Ascending aorta (tissue), 2 donors: Measurements from ENCODE around the gene ORAI1. TPM values are rescaled to one million over a fixed set of nuclear protein-coding genes. Genes with fewer than 3 reads are reported as not detected.

Source experiments
- DNase-seq, 2 donors: peaks; one replicate each; pipeline ENCODE4 v3.0.0-alpha.2; 2019; ENCODE audit warnings: low spot score in 2 of 2
- H3K27ac ChIP-seq, 2 donors: fragments of 200-600 bp; sonication (generic); one replicate each; pipeline ENCODE4 v1.5.1; 2016 to 2017; ENCODE audit warnings: mild to moderate bottlenecking in 1 of 2
- H3K27me3 ChIP-seq: fragments of 200-600 bp; sonication (generic); one replicate; pipeline ENCODE4 v1.5.1; 2017
- H3K36me3 ChIP-seq, 2 donors: fragments of 200-600 bp; sonication (generic); one replicate each; pipeline ENCODE4 v1.5.1; 2016
- H3K4me1 ChIP-seq, 2 donors: fragments of 200-600 bp; sonication (generic); one replicate each; pipeline ENCODE4 v1.5.1; 2016 to 2017; ENCODE audit warnings: mild to moderate bottlenecking in 1 of 2
- H3K4me3 ChIP-seq, 2 donors: fragments of 200-600 bp; sonication (generic); one replicate each; pipeline ENCODE4 v1.5.1; 2016 to 2017; ENCODE audit warnings: mild to moderate bottlenecking in 1 of 2
- H3K9me3 ChIP-seq, 2 donors: fragments of 200-600 bp; sonication (generic); one replicate each; pipeline ENCODE4 v1.5.1; 2016
- intact Hi-C: fragments of 100-400 bp; cut with DNase I; formaldehyde crosslinking; loops from one replicate; pipeline ENCODE4 v1.15.1; 2023
- total RNA-seq: library from RNA; depleted of rRNA; stranded (reverse); fragments of >200 nt; gene quantifications from one replicate; pipeline ENCODE4 v1.1.0, GENCODE V29; 2016
- TF ChIP-seq, protein P1 (sequence below), 3 experiments: fragments of 200-600 bp in 2 of 3; fragments of 450-650 bp in 1 of 3; sonication (generic) in 2 of 3; IDR thresholded peaks; one replicate each; pipeline ENCODE4 v1.5.1; 2016 to 2019; ENCODE audit warnings: antibody characterized with exemption in 3 of 3, mild to moderate bottlenecking in 1 of 3, moderate library complexity in 1 of 3

The ORAI1 gene
- total RNA-seq, 1 donor from 2014 or later = 24.6 TPM

DNA sequence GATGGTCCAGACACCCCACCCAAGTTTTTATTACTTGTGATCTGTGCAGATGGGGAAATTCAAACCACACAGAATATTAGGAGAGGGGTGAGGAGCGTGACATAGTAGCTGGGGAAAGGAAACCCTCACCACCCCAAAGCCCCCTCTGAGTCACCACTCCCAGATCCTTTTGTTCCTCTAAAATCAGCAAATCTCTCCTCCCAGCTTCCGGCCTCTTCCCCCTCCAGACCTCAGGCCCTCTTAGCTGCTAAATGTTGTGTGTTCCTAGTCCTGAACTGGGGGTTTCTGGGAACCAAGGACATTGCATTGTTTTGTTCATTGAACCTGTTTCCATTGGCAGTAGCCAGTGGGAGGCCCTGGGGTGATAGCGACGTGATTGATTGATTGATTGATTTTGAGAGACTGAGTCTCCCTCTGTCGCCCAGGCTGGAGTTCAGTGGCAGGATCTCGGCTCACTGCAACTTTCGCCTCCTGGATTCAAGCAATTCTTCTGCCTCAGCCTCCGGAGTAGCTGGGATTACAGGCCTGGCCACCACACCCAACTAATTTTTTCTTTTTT, 5.9 kb upstream of the ORAI1 start:
- intact Hi-C loops = no loop called here
- Histone ChIP-seq H3K9me3 (no peaks in the 10 kb centered on the region), H3K4me1 (peaks cover 0 to 7% of the 10 kb centered on the region in 2 donors), H3K4me3 (no peak overlapping the region), H3K36me3 (no peaks in the 10 kb centered on the region), H3K27me3 (no peaks in the 10 kb centered on the region), H3K27ac (peak overlapping the region in 1 of 2 donors; percentile 58)
- DNase-seq = no peak
- TF ChIP-seq, protein P1, sequence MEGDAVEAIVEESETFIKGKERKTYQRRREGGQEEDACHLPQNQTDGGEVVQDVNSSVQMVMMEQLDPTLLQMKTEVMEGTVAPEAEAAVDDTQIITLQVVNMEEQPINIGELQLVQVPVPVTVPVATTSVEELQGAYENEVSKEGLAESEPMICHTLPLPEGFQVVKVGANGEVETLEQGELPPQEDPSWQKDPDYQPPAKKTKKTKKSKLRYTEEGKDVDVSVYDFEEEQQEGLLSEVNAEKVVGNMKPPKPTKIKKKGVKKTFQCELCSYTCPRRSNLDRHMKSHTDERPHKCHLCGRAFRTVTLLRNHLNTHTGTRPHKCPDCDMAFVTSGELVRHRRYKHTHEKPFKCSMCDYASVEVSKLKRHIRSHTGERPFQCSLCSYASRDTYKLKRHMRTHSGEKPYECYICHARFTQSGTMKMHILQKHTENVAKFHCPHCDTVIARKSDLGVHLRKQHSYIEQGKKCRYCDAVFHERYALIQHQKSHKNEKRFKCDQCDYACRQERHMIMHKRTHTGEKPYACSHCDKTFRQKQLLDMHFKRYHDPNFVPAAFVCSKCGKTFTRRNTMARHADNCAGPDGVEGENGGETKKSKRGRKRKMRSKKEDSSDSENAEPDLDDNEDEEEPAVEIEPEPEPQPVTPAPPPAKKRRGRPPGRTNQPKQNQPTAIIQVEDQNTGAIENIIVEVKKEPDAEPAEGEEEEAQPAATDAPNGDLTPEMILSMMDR (IDR thresholded peaks at IDR 0.05) = no peak

DNA sequence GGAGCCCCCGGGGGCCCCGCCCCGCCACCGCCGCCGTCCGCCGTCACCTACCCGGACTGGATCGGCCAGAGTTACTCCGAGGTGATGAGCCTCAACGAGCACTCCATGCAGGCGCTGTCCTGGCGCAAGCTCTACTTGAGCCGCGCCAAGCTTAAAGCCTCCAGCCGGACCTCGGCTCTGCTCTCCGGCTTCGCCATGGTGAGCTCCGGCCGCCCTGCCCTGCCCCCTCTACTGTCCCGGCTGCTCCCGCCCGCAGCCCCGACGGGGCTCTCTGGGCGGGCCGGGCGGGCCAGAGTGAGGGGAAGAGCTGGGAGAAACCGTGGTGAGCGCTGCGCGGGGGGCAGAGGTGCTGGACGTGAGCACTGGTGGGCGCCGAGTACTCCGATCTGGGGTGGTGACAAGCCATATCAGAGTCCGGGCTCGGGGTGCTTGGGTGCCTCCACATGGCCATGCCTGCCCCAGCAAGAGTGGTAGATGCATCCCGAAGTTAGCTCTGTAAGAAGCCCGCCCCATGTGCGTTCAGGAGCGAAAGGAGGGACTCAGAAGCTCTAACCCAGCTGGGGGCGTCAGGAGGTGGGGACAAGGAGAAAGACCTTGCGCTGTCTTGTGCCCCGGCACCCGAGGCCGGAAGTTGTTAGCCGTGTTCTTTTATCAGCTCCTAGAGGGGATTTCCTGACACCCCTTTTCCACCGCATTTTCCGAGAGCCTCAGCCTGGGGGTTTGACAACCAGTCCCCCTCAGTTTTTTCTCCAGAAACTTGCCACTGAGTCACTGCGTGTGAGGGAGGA, 717 bp downstream of the ORAI1 start:
- intact Hi-C loops = loop anchor here (1.0 to 5.0 kb wide), 6 partner anchors 46 to 175 kb away; partner anchors contain the start of genes KDM2B and SETD1B
- Histone ChIP-seq H3K4me1 (peaks cover 0 to 14% of the 10 kb centered on the region in 2 donors), H3K4me3 (peak overlapping the region; percentile 77 to 81), H3K27me3 (no peaks in the 10 kb centered on the region), H3K9me3 (no peaks in the 10 kb centered on the region), H3K27ac (peak overlapping the region; percentile 82 to 88), H3K36me3 (no peaks in the 10 kb centered on the region)
- TF ChIP-seq, protein P1 (IDR thresholded peaks at IDR 0.05) = peak in 2 of 3 experiments; percentile 11 to 26
- DNase-seq = peak; percentile 24 to 79

DNA sequence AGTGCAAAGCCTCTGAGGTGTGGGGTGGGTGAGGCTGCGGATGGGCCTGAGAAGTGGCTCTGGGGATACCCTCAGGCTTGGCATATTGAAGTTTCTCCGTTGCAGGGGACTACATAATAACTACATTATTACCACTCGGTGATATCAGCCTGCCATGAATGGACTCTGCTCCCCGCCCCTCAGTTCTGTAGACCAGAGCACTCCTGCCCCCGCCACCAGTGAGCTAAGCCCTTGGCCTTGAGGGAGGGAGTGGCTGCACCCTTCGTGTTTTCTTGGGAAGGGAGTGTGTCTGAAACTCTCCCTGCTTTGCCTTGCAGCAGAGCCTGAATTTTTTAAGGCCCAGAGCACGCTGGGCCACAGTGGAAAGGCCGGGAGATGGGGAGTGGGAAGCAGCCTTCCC, 1.7 kb downstream of the ORAI1 start:
- TF ChIP-seq, protein P1 (IDR thresholded peaks at IDR 0.05) = no peak
- H3K9me3 ChIP-seq = no peaks in the 10 kb centered on the region
- H3K36me3 ChIP-seq = no peaks in the 10 kb centered on the region
- H3K27me3 ChIP-seq = no peaks in the 10 kb centered on the region
- peak overlapping the region; percentile 77 to 81 for H3K4me3 ChIP-seq
- peaks cover 0 to 14% of the 10 kb centered on the region in 2 donors for H3K4me1 ChIP-seq
- DNase-seq = no peak
- intact Hi-C loops = loop anchor here (5.0 kb wide), 1 partner anchor 174 kb away; the partner anchor contains the start of gene SETD1B
- peak overlapping the region in 1 of 2 donors; percentile 82 for H3K27ac ChIP-seq

DNA sequence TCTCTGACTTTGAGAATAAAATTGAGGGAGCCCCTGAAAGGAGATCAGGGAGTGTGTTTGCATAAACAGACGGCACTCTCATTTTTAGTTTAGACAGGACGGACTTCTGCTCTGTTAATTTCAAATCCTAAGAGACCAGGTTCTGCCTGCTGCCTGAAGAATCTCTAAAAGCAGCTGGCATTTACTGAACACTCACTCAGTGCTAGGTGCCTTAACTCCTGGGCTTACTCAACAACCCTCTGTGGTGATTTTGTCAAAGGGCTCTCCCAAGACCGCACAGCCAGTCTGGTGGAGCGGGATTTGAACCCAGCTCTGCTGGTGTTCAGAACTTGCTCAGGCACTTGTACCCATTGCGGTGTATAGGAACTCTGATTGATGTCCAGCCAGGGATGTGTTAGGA, 2.2 kb downstream of the ORAI1 start:
- H3K9me3 ChIP-seq = no peaks in the 10 kb centered on the region
- no peaks in the 10 kb centered on the region for H3K27me3 ChIP-seq
- intact Hi-C loops = loop anchor here (5.0 kb wide), 1 partner anchor 174 kb away; the partner anchor contains the start of gene SETD1B
- TF ChIP-seq, protein P1 (IDR thresholded peaks at IDR 0.05) = no peak
- no peaks in the 10 kb centered on the region for H3K36me3 ChIP-seq
- peaks cover 0 to 14% of the 10 kb centered on the region in 2 donors for H3K4me1 ChIP-seq
- H3K4me3 ChIP-seq = peak overlapping the region in 1 of 2 donors; percentile 81
- H3K27ac ChIP-seq = no peak overlapping the region
- no peak for DNase-seq

DNA sequence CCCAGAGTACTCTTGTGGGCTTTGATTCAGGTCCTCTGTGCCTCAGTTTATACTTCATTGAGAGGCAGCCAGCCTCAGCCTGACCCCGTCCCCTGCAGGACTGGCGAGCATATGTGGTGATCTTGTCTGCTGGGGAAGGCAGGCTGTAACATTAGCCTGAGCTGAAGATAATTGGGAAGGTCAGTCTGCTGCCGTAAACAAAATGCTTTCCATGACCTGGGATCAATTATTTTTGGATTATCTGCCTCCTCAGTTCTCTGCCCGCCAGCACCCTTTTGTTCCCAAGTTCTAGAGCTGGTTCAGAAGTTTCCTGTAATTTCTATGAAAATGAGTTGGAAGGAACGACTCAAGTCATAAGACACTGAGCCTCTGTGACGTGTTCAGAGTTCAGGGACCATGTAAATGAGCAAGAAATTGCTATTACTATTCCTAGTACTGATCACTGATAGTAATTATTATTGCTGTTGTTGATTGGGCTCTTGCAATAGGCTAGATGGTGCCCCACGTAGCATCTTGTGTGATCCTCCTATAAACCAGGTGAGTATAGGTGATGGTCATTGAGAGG, 4.5 kb downstream of the ORAI1 start:
- no peaks in the 10 kb centered on the region for H3K36me3 ChIP-seq
- no peak overlapping the region for H3K27ac ChIP-seq
- H3K4me3 ChIP-seq = no peak overlapping the region
- no peak for DNase-seq
- peaks cover 0 to 9% of the 10 kb centered on the region in 2 donors for H3K4me1 ChIP-seq
- no peaks in the 10 kb centered on the region for H3K9me3 ChIP-seq
- no peaks in the 10 kb centered on the region for H3K27me3 ChIP-seq
- intact Hi-C loops = no loop called here
- TF ChIP-seq, protein P1 (IDR thresholded peaks at IDR 0.05) = no peak
